Measurements from ENCODE around the gene SLN.

Gene SLN

DNA sequence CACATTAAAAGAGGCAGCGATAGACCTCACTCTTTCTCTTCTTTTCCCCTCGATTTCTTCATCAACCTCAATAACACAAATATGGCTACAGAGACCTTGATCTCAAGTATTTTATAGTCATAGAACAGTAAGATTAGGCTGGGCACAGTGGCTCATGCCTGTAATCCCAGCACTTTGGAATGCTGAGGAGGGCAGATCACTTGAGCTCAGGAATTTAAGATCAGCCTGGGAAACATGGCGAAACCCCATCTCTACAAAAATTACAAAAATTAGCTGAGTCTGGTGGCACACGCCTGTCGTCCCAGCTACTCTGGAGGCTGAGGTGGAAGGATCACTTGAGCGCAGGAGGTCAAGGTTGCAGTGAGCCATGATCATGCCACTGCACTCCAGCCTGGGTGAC is 14.6 kb downstream of the SLN start:
- Histone ChIP-seq H3K4me3 (ENCODE audit: insufficient read length, low read depth) (no peak overlapping the region), H3K9me3 (ENCODE audit: insufficient read depth, low read length) (no peaks in the 10 kb centered on the region), H3K27me3 (ENCODE audit: insufficient read depth, insufficient read length) (no peaks in the 10 kb centered on the region), H3K4me1 (ENCODE audit: insufficient read depth, insufficient read length) (peaks cover 4% of the 10 kb centered on the region), H3K9ac (ENCODE audit: insufficient read length, low read depth) (no peak overlapping the region), H3K36me3 (ENCODE audit: insufficient read depth, insufficient read length, low read length) (no peaks in the 10 kb centered on the region)
- TF ChIP-seq SUZ12 (IDR thresholded peaks at IDR 0.05; ENCODE audit: extremely low read depth, insufficient read depth, insufficient read length) = no peak
- no peak for TF ChIP-seq ZNF274 (IDR thresholded peaks at IDR 0.05; ENCODE audit: low read depth, low read length)
- TF ChIP-seq YY1 (IDR thresholded peaks at IDR 0.05; ENCODE audit: insufficient read depth, insufficient read length) = no peak
- no peak for DNase-seq (ENCODE audit: low read depth, low spot score)

DNA sequence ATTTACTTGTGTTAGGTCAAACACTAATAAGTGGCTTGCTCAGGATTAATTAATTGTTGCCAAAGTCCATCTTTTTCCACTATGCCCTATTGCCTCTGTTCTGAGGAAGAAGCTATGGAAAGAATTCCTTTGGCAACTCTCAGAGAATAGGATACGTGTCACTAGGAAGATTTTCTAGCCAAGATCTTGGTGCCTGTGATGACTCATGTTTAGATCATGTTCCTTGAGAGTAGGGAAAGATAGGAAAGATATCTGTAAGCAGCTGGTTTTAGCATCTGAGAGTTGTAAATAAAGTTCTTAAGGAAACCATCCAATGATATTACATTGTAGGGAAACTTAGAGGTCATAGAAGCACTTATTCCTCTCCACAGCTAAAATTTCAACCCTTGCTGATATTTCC is 15.7 kb downstream of the SLN start:
- Histone ChIP-seq H3K9me3 (ENCODE audit: insufficient read depth, low read length) (no peaks in the 10 kb centered on the region), H3K27me3 (ENCODE audit: insufficient read depth, insufficient read length) (no peaks in the 10 kb centered on the region), H3K4me1 (ENCODE audit: insufficient read depth, insufficient read length) (peaks cover 4% of the 10 kb centered on the region), H3K9ac (ENCODE audit: insufficient read length, low read depth) (no peak overlapping the region), H3K36me3 (ENCODE audit: insufficient read depth, insufficient read length, low read length) (no peaks in the 10 kb centered on the region), H3K4me3 (ENCODE audit: insufficient read length, low read depth) (no peak overlapping the region)
- DNase-seq (ENCODE audit: low read depth, low spot score) = no peak
- TF ChIP-seq YY1 (IDR thresholded peaks at IDR 0.05; ENCODE audit: insufficient read depth, insufficient read length) (no peak), ZNF274 (IDR thresholded peaks at IDR 0.05; ENCODE audit: low read depth, low read length) (no peak), SUZ12 (IDR thresholded peaks at IDR 0.05; ENCODE audit: extremely low read depth, insufficient read depth, insufficient read length) (no peak)

DNA sequence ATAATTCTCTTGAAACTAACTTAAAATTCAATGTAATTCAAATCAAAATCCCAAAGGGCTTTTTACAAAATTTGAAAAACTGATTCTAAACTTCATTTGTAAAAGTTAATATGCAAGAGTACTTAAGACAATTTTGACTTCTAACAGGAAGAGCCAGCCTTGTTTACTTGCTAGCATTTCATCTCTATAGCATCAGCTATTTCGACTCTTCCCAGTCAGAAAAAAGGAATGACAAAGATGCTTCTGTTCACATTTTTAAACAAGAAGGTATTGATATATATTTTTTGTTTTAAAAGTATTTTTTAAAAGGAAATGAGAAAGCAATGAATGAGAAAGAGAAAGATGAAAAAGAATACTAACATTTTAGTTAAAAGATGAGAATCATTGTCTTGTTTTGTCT is 16.4 kb downstream of the SLN start:
- Histone ChIP-seq H3K27me3 (ENCODE audit: insufficient read depth, insufficient read length) (no peaks in the 10 kb centered on the region), H3K9me3 (ENCODE audit: insufficient read depth, low read length) (no peaks in the 10 kb centered on the region), H3K9ac (ENCODE audit: insufficient read length, low read depth) (no peak overlapping the region), H3K4me3 (ENCODE audit: insufficient read length, low read depth) (no peak overlapping the region), H3K4me1 (ENCODE audit: insufficient read depth, insufficient read length) (peaks cover 4% of the 10 kb centered on the region), H3K36me3 (ENCODE audit: insufficient read depth, insufficient read length, low read length) (no peaks in the 10 kb centered on the region)
- TF ChIP-seq YY1 (IDR thresholded peaks at IDR 0.05; ENCODE audit: insufficient read depth, insufficient read length) = no peak
- no peak for DNase-seq (ENCODE audit: low read depth, low spot score)

DNA sequence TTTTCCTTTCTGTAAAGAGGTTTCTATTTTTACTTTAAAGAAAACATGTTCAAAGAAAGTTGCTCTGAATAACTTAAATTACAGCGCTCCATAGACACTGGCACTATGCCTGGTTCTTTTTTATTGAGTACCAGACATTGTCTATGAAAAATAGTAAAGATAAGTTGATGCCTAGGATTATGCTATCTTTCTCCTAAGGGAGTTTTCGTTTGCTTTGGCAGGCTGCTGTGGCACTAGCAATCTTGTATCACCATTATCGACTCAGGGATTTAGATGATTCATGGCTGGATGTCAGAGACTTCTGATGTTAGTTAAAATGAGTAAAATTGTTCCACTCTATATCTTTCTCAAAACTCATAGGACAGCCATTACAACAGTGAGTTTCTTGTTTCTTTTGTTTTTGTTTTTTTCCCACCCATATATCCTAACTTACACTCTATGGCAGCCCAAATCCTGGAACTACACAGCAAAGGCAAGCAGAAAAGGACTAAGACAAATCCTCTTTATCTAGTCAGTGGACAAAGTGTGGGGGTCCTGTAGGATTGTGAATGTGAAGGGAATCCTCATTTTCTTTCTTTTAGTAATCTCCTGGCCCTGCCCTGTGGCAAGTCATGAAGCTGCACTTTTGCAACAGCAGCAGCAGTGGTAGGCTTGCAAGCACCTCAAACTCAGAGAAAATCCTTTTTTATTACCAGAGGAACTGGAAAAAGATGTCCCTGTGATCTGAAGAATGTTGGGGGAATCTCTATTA is 20.7 kb downstream of the SLN start:
- H3K27me3 ChIP-seq (ENCODE audit: insufficient read depth, insufficient read length) = no peaks in the 10 kb centered on the region
- H3K9me3 ChIP-seq (ENCODE audit: insufficient read depth, low read length) = no peaks in the 10 kb centered on the region
- no peak overlapping the region for H3K4me3 ChIP-seq (ENCODE audit: insufficient read length, low read depth)
- no peak for DNase-seq (ENCODE audit: low read depth, low spot score)
- no peaks in the 10 kb centered on the region for H3K4me1 ChIP-seq (ENCODE audit: insufficient read depth, insufficient read length)
- H3K36me3 ChIP-seq (ENCODE audit: insufficient read depth, insufficient read length, low read length) = no peaks in the 10 kb centered on the region
- TF ChIP-seq SUZ12 (IDR thresholded peaks at IDR 0.05; ENCODE audit: extremely low read depth, insufficient read depth, insufficient read length) (no peak), YY1 (IDR thresholded peaks at IDR 0.05; ENCODE audit: insufficient read depth, insufficient read length) (no peak), ZNF274 (IDR thresholded peaks at IDR 0.05; ENCODE audit: low read depth, low read length) (no peak)
- H3K9ac ChIP-seq (ENCODE audit: insufficient read length, low read depth) = no peak overlapping the region

DNA sequence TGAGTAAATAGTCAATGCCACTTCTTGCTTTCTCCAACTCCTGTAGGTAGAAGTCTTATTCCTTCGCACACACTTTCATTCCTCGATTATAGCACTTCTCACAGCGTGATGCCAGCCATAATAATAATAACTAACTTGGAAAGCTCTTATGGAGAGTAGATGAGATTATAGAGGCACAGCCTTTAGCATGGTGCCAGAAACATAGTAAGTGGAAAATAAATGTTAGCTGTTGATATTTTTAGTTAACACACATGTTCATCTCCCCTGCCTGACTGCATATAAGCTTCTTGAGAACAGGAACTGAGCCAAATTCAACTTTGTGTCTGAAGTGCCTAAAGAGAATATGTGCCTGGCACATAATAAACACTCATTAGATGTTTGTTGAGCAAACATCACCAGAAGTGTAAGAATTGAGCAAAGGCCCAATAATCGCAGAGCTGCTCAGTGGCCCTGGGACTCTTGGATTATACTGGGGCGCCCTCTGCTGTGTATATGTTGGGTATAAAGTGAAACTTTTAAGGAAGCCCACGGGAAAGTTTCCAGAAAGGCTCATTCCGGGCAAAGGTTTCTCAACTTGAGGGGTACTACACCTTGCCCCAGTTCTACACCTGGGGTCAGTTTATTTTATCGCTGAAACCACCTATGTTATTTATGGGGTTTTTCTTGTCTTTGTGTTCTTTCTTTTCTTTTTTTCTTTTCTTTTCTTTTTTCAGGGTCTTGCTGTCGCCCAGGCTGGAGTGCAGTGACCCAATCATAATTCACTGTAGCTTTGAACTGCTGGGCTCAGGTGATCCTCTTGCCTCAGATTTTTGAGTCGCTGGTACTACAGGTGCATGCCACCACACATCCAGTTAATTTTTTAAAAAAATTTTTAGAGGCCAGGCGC is 22.3 kb downstream of the SLN start:
- no peaks in the 10 kb centered on the region for H3K27me3 ChIP-seq (ENCODE audit: insufficient read depth, insufficient read length)
- H3K9me3 ChIP-seq (ENCODE audit: insufficient read depth, low read length) = no peaks in the 10 kb centered on the region
- H3K4me1 ChIP-seq (ENCODE audit: insufficient read depth, insufficient read length) = no peaks in the 10 kb centered on the region
- TF ChIP-seq SUZ12 (IDR thresholded peaks at IDR 0.05; ENCODE audit: extremely low read depth, insufficient read depth, insufficient read length) (no peak), YY1 (IDR thresholded peaks at IDR 0.05; ENCODE audit: insufficient read depth, insufficient read length) (no peak)
- H3K9ac ChIP-seq (ENCODE audit: insufficient read length, low read depth) = no peak overlapping the region
- no peaks in the 10 kb centered on the region for H3K36me3 ChIP-seq (ENCODE audit: insufficient read depth, insufficient read length, low read length)
- no peak for DNase-seq (ENCODE audit: low read depth, low spot score)
- no peak overlapping the region for H3K4me3 ChIP-seq (ENCODE audit: insufficient read length, low read depth)

DNA sequence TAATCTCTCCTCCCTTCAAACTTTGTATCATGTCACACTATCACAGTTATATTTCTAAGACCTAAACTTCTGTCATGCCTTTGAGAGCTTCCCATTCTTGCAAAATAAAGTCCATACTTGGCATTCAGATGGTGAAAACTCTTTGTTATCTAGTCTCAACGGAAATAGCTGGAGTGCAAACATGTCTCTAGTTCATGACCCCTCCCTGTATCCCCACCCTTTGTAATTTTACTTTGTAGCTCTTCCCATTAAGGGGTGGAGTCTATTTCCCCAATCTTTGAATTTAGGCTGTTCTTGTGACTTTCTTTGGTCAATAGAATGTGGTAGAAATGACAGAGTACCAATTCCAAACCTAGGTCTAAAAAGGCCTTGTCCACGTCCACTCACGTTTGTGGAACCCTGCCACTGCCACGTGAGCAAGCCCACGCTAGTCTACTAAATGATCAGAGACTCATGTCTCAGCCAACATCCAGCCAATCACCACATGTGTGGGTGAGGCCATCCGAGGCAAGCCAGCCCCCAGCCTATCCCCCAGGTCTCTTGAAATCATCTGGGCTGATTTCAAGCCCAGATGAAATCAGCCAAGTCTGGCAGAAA is 23.4 kb downstream of the SLN start:
- H3K36me3 ChIP-seq (ENCODE audit: insufficient read depth, insufficient read length, low read length) = no peaks in the 10 kb centered on the region
- TF ChIP-seq YY1 (IDR thresholded peaks at IDR 0.05; ENCODE audit: insufficient read depth, insufficient read length) = no peak
- TF ChIP-seq ZNF274 (IDR thresholded peaks at IDR 0.05; ENCODE audit: low read depth, low read length) = no peak
- TF ChIP-seq SUZ12 (IDR thresholded peaks at IDR 0.05; ENCODE audit: extremely low read depth, insufficient read depth, insufficient read length) = no peak
- no peak for DNase-seq (ENCODE audit: low read depth, low spot score)
- no peaks in the 10 kb centered on the region for H3K9me3 ChIP-seq (ENCODE audit: insufficient read depth, low read length)
- H3K9ac ChIP-seq (ENCODE audit: insufficient read length, low read depth) = no peak overlapping the region
- no peaks in the 10 kb centered on the region for H3K4me1 ChIP-seq (ENCODE audit: insufficient read depth, insufficient read length)
- H3K27me3 ChIP-seq (ENCODE audit: insufficient read depth, insufficient read length) = no peaks in the 10 kb centered on the region
- no peak overlapping the region for H3K4me3 ChIP-seq (ENCODE audit: insufficient read length, low read depth)

DNA sequence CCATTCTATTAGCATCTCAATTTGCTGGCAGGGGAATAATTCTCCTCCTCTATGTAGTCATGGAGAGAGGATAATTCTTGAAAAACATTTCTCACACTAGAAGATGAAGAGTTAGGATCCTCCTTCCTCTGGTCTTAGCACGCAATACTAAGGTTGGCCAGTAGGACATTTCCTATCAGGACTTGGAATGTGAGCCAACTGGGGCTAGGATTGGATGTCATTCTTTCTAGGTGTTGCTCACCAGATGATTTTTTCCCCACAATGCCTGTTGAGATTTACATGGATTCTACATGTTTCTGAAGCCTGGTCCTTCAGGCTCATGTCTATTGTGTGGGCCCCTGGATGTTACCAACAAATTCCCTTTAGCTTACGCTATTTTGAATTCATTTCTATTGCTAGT is 28.0 kb downstream of the SLN start:
- no peak overlapping the region for H3K9ac ChIP-seq (ENCODE audit: insufficient read length, low read depth)
- H3K27me3 ChIP-seq (ENCODE audit: insufficient read depth, insufficient read length) = no peaks in the 10 kb centered on the region
- no peak for DNase-seq (ENCODE audit: low read depth, low spot score)
- no peaks in the 10 kb centered on the region for H3K4me1 ChIP-seq (ENCODE audit: insufficient read depth, insufficient read length)
- TF ChIP-seq YY1 (IDR thresholded peaks at IDR 0.05; ENCODE audit: insufficient read depth, insufficient read length) (no peak), ZNF274 (IDR thresholded peaks at IDR 0.05; ENCODE audit: low read depth, low read length) (no peak), SUZ12 (IDR thresholded peaks at IDR 0.05; ENCODE audit: extremely low read depth, insufficient read depth, insufficient read length) (no peak)
- H3K9me3 ChIP-seq (ENCODE audit: insufficient read depth, low read length) = no peaks in the 10 kb centered on the region
- H3K36me3 ChIP-seq (ENCODE audit: insufficient read depth, insufficient read length, low read length) = no peaks in the 10 kb centered on the region
- H3K4me3 ChIP-seq (ENCODE audit: insufficient read length, low read depth) = no peak overlapping the region

Measured in NT2/D1 (cell line).